Endothelial cell (in vitro differentiated cells): ENCODE measurements around the gene KCNH3. TPM values are rescaled to one million over a fixed set of nuclear protein-coding genes. Genes with fewer than 3 reads are reported as not detected.

Experiments used
- DNase-seq: peaks from one replicate; pipeline ENCODE4 v3.0.0; 2021; ENCODE audit warnings: low spot score
- H3K27ac Mint-ChIP-seq: one replicate; pipeline ENCODE4 v1.8.0; 2021; ENCODE audit warnings: mixed read lengths, inconsistent platforms; ENCODE audit not compliant: unreplicated experiment
- H3K27me3 Mint-ChIP-seq: one replicate; pipeline ENCODE4 v1.8.0; 2021; ENCODE audit warnings: mild to moderate bottlenecking, moderate library complexity, mixed read lengths, inconsistent platforms; ENCODE audit not compliant: unreplicated experiment
- H3K36me3 Mint-ChIP-seq: one replicate; pipeline ENCODE4 v1.8.0; 2021; ENCODE audit warnings: mild to moderate bottlenecking, low read depth, mixed read lengths, inconsistent platforms; ENCODE audit not compliant: unreplicated experiment
- H3K4me1 Mint-ChIP-seq: one replicate; pipeline ENCODE4 v1.8.0; 2021; ENCODE audit warnings: mild to moderate bottlenecking, mixed read lengths, inconsistent platforms; ENCODE audit not compliant: unreplicated experiment
- H3K4me3 Mint-ChIP-seq: one replicate; pipeline ENCODE4 v1.8.0; 2021; ENCODE audit warnings: mild to moderate bottlenecking, mixed read lengths, inconsistent platforms; ENCODE audit not compliant: unreplicated experiment
- H3K9me3 Mint-ChIP-seq: one replicate; pipeline ENCODE4 v1.8.0; 2021; ENCODE audit warnings: mixed read lengths, inconsistent platforms; ENCODE audit not compliant: unreplicated experiment
- total RNA-seq: library from RNA; stranded (reverse); fragmentation: NEBNext Ultra II Directional; extraction: Animal tissue kit (Norgen Biotek cat#: 25700); gene quantifications from one replicate; pipeline ENCODE4 v1.2.1, GENCODE V29; 2021; ENCODE audit not compliant: unreplicated experiment
- TF ChIP-seq, protein P1 (sequence below): fragments of 200-600 bp; sonication (generic); IDR thresholded peaks from one replicate; pipeline ENCODE4 v1.5.0; 2021; ENCODE audit warnings: antibody characterized with exemption; ENCODE audit not compliant: unreplicated experiment

Gene KCNH3
- total RNA-seq, 1 donor from 2014 or later = 0.15 TPM

- no peak overlapping the region for H3K4me3 Mint-ChIP-seq
- H3K9me3 Mint-ChIP-seq = no peaks in the 10 kb centered on the region
- H3K36me3 Mint-ChIP-seq = no peaks in the 10 kb centered on the region
- H3K27ac Mint-ChIP-seq = no peak overlapping the region
- peaks cover 14% of the 10 kb centered on the region for H3K4me1 Mint-ChIP-seq
- DNase-seq = no peak
- H3K27me3 Mint-ChIP-seq = peaks cover 36% of the 10 kb centered on the region
- TF ChIP-seq, protein P1, sequence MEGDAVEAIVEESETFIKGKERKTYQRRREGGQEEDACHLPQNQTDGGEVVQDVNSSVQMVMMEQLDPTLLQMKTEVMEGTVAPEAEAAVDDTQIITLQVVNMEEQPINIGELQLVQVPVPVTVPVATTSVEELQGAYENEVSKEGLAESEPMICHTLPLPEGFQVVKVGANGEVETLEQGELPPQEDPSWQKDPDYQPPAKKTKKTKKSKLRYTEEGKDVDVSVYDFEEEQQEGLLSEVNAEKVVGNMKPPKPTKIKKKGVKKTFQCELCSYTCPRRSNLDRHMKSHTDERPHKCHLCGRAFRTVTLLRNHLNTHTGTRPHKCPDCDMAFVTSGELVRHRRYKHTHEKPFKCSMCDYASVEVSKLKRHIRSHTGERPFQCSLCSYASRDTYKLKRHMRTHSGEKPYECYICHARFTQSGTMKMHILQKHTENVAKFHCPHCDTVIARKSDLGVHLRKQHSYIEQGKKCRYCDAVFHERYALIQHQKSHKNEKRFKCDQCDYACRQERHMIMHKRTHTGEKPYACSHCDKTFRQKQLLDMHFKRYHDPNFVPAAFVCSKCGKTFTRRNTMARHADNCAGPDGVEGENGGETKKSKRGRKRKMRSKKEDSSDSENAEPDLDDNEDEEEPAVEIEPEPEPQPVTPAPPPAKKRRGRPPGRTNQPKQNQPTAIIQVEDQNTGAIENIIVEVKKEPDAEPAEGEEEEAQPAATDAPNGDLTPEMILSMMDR = no peak
Measured at GRCh38 chr12:49537752-49538509, 899 bp upstream of the KCNH3 start.

- H3K4me1 Mint-ChIP-seq = peaks cover 17% of the 10 kb centered on the region
- DNase-seq = no peak
- H3K4me3 Mint-ChIP-seq = no peak overlapping the region
- no peak overlapping the region for H3K27ac Mint-ChIP-seq
- H3K36me3 Mint-ChIP-seq = peaks cover 1% of the 10 kb centered on the region
- H3K27me3 Mint-ChIP-seq = peaks cover 47% of the 10 kb centered on the region
- H3K9me3 Mint-ChIP-seq = no peaks in the 10 kb centered on the region
- TF ChIP-seq, protein P1 = no peak
Measured at GRCh38 chr12:49539406-49540228, 787 bp downstream of the KCNH3 start.

GRCh38 chr12:49540229-49541139 is 1.7 kb downstream of the KCNH3 start:
- peaks cover 20% of the 10 kb centered on the region for H3K4me1 Mint-ChIP-seq
- peaks cover 49% of the 10 kb centered on the region for H3K27me3 Mint-ChIP-seq
- peak overlapping the region; percentile 1 for H3K27ac Mint-ChIP-seq
- H3K9me3 Mint-ChIP-seq = no peaks in the 10 kb centered on the region
- no peak overlapping the region for H3K4me3 Mint-ChIP-seq
- DNase-seq = no peak
- H3K36me3 Mint-ChIP-seq = peaks cover 6% of the 10 kb centered on the region
- TF ChIP-seq, protein P1 = no peak

DNA sequence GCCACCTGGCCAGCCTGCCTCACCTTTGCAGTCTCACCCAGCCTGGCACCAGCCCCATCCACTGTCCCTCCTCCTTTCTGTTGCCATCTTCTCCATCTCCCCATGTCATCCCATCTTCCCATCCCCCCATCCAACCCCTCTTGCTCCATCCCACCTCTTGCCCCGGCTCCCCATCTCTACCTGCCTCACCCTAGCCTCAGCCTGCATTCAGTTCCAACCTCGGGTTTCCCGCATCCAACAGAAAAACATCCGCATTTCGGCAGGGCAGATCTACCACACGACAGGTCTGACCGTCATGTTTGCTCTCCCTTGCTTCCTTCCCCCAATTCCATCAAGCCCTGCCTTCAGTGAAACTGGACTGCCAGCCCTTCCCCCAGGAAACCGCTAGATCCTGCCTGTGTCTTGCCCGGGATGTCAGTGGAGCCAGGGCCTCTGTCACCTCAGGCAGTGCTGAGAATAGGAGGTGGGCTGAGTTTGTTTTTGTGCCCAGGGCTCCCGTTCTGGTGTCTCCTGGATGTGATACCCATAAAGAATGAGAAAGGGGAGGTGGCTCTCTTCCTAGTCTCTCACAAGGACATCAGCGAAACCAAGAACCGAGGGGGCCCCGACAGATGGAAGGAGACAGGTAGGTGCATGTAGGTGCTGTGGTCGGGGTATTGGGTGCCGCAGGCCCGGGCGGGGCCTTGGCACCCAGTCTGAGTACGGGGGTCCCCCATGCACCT is 2.5 kb downstream of the KCNH3 start:
- Mint-ChIP-seq H3K27me3 (peaks cover 56% of the 10 kb centered on the region), H3K27ac (no peak overlapping the region), H3K36me3 (peaks cover 6% of the 10 kb centered on the region), H3K4me3 (no peak overlapping the region), H3K9me3 (no peaks in the 10 kb centered on the region), H3K4me1 (peaks cover 20% of the 10 kb centered on the region)
- no peak for DNase-seq
- TF ChIP-seq, protein P1 = no peak
